IMR-90 (cell line): Measurements from ENCODE around the gene PIEZO1. TPM values are rescaled to one million over a fixed set of nuclear protein-coding genes. Genes with fewer than 3 reads are reported as not detected.

Experiments used
- ATAC-seq: fragments of 200-7000 bp; cut with Tn5 transposase; 2 replicates; pipeline ENCODE4 v1.9.1; 2020; ENCODE audit warnings: low read depth, mild to moderate bottlenecking, moderate library complexity
- BruUV-seq: library from RNA; stranded (reverse); fragments of 400-500 nt; replicated peaks from 2 replicates; lab custom pipeline; 2021; lab: Mats Ljungman, UMichigan
- CTCF ChIA-PET: fragments of 300-600 bp; formaldehyde crosslinking; extraction: SDS; loops from one replicate; lab custom pipeline; 2021; ENCODE audit warnings: antibody characterized with exemption; lab: Yijun Ruan, JAX
- POLR2A ChIA-PET: fragments of 300-600 bp; sonication (Branson Sonifier 250); formaldehyde crosslinking; loops from one replicate; lab custom pipeline; 2022; ENCODE audit warnings: antibody characterized with exemption; ENCODE audit not compliant: unreplicated experiment; lab: Charles Lee
- DNase-seq: peaks from one replicate; pipeline ENCODE4 v3.0.0; 2013
- H2AFZ ChIP-seq: replicated peaks from 2 replicates; pipeline ENCODE3; 2013; ENCODE audit warnings: low read length, mild to moderate bottlenecking; ENCODE audit not compliant: poor library complexity
- H2AK5ac ChIP-seq: 2 replicates; pipeline ENCODE4 v1.6.1; 2013; ENCODE audit warnings: low read depth, low read length, inconsistent platforms
- H2AK9ac ChIP-seq: replicated peaks from 2 replicates; pipeline ENCODE3; 2013; ENCODE audit warnings: mild to moderate bottlenecking, low read depth, low read length, moderate library complexity; ENCODE audit not compliant: poor library complexity
- H2BK120ac ChIP-seq: 2 replicates; pipeline ENCODE4 v1.6.1; 2013; ENCODE audit warnings: low read depth, low read length, inconsistent platforms
- H2BK15ac ChIP-seq: 3 replicates; pipeline ENCODE4 v1.6.1; 2013; ENCODE audit warnings: low read depth, low read length, inconsistent platforms
- H2BK20ac ChIP-seq: 2 replicates; pipeline ENCODE4 v1.6.1; 2013; ENCODE audit warnings: low read depth, mild to moderate bottlenecking, inconsistent platforms, low read length, moderate library complexity
- H2BK5ac ChIP-seq: 2 replicates; pipeline ENCODE4 v1.6.1; 2013; ENCODE audit warnings: mild to moderate bottlenecking, low read depth, low read length, inconsistent platforms; ENCODE audit not compliant: poor library complexity, severe bottlenecking
- H3K14ac ChIP-seq: replicated peaks from 2 replicates; pipeline ENCODE4 v1.6.1; 2013; ENCODE audit warnings: low read depth, low read length, inconsistent platforms
- H3K18ac ChIP-seq: 2 replicates; pipeline ENCODE4 v1.6.1; 2013; ENCODE audit warnings: low read depth, low read length, control low read depth
- H3K23ac ChIP-seq: 2 replicates; pipeline ENCODE4 v1.6.1; 2013; ENCODE audit warnings: low read depth, low read length, inconsistent platforms
- H3K27ac ChIP-seq: 2 replicates; pipeline ENCODE4 v1.5.1; 2013; ENCODE audit warnings: mild to moderate bottlenecking, control low read depth, low read length; ENCODE audit not compliant: insufficient read depth
- H3K27me3 ChIP-seq: 2 replicates; pipeline ENCODE4 v1.6.1; 2013; ENCODE audit warnings: low read length; ENCODE audit not compliant: control insufficient read depth, insufficient read depth
- H3K36me3 ChIP-seq: 2 replicates; pipeline ENCODE4 v1.6.1; 2013; ENCODE audit warnings: low read length, mixed read lengths; ENCODE audit not compliant: control insufficient read depth, insufficient read depth
- H3K4ac ChIP-seq: 2 replicates; pipeline ENCODE4 v1.6.1; 2013; ENCODE audit warnings: low read depth, low read length, inconsistent platforms
- H3K4me1 ChIP-seq: 2 replicates; pipeline ENCODE4 v1.6.1; 2013; ENCODE audit warnings: low read length, mixed read lengths; ENCODE audit not compliant: control insufficient read depth, insufficient read depth
- H3K4me2 ChIP-seq: 2 replicates; pipeline ENCODE4 v1.6.1; 2013; ENCODE audit warnings: low read depth, mild to moderate bottlenecking, control low read depth, low read length, moderate library complexity
- H3K4me3 ChIP-seq: 2 replicates; pipeline ENCODE4 v1.5.1; 2013; ENCODE audit warnings: low read depth, mild to moderate bottlenecking, control low read depth, low read length, moderate library complexity; ENCODE audit not compliant: insufficient read depth
- H3K56ac ChIP-seq: 2 replicates; pipeline ENCODE4 v1.6.1; 2013; ENCODE audit warnings: low read length, inconsistent platforms; ENCODE audit not compliant: insufficient read depth; ENCODE audit errors: extremely low read depth
- H3K79me1 ChIP-seq, 2 experiments: 2 replicates each; pipeline ENCODE4 v1.6.1; 2013; ENCODE audit warnings: low read length in 2 of 2, inconsistent platforms in 1 of 2, low read depth in 1 of 2
- H3K9ac ChIP-seq: 2 replicates; pipeline ENCODE4 v1.6.1; 2013; ENCODE audit warnings: low read depth, low read length, control low read depth
- H3K9me1 ChIP-seq: 2 replicates; pipeline ENCODE4 v1.6.1; 2013; ENCODE audit warnings: low read length, inconsistent platforms; ENCODE audit not compliant: insufficient read depth
- H3K9me3 ChIP-seq: 2 replicates; pipeline ENCODE4 v1.6.1; 2013; ENCODE audit warnings: low read length; ENCODE audit not compliant: control insufficient read depth, insufficient read depth
- H4K20me1 ChIP-seq: 2 replicates; pipeline ENCODE4 v1.6.1; 2013; ENCODE audit warnings: low read length, inconsistent platforms; ENCODE audit not compliant: insufficient read depth
- H4K5ac ChIP-seq: 2 replicates; pipeline ENCODE4 v1.6.1; 2013; ENCODE audit warnings: mild to moderate bottlenecking, low read depth, low read length, control low read depth
- H4K8ac ChIP-seq, 2 experiments: 2 replicates each; pipeline ENCODE4 v1.6.1; 2013; ENCODE audit warnings: low read depth in 2 of 2, low read length in 2 of 2, control low read depth in 1 of 2, inconsistent platforms in 1 of 2
- H4K91ac ChIP-seq: 2 replicates; pipeline ENCODE4 v1.6.1; 2013; ENCODE audit warnings: low read depth, low read length, inconsistent platforms; ENCODE audit not compliant: insufficient read depth
- MAZ ChIP-seq: IDR thresholded peaks from 2 replicates; pipeline ENCODE4 v1.6.1; 2012; ENCODE audit warnings: low read depth, mild to moderate bottlenecking, low read length, improper control_type of control experiment, moderate library complexity, borderline replicate concordance
- MXI1 ChIP-seq: IDR thresholded peaks from 2 replicates; pipeline ENCODE4 v1.6.1; 2012; ENCODE audit warnings: low read depth, mild to moderate bottlenecking, low read length, moderate library complexity, borderline replicate concordance
- POLR2A ChIP-seq: IDR thresholded peaks from 2 replicates; pipeline ENCODE4 v1.6.1; 2012; ENCODE audit warnings: mild to moderate bottlenecking, low read depth, low read length
- SMC3 ChIP-seq: fragments of 150-350 bp; IDR thresholded peaks from 2 replicates; pipeline ENCODE4 v1.6.1; 2016; ENCODE audit warnings: low read depth, mild to moderate bottlenecking, antibody characterized with exemption, low read length, moderate library complexity
- WGBS, 2 experiments: methylation state at CpG; one replicate each; pipeline versions ENCODE4 v1.1.5 to v1.1.7; 2013; ENCODE audit warnings: missing lambda C conversion rate in 2 of 2; ENCODE audit not compliant: insufficient read length in 1 of 2; ENCODE audit errors: extremely low coverage in 2 of 2; 5-methylcytosine and 5-hydroxymethylcytosine counted together
- dilution Hi-C: fragments of 300-500 bp; cut with HindIII; formaldehyde crosslinking; loops from one replicate; pipeline ENCODE4 v1.14.3; 2018; ENCODE audit warnings: low sequenced_read_pairs; ENCODE audit not compliant: unreplicated experiment
- in situ Hi-C: fragments of 300-500 bp; cut with MboI; formaldehyde crosslinking; loops from 3 replicates; pipeline ENCODE4 v1.14.3; 2019; ENCODE audit warnings: low sequenced_read_pairs, inconsistent platforms, mixed read lengths
- intact Hi-C: fragments of 100-400 bp; cut with micrococcal nuclease; formaldehyde crosslinking; loops from 2 replicates; pipeline ENCODE4 v1.10.0; 2022
- polyA plus RNA-seq, 3 experiments: library from polyadenylated mRNA; depleted of rRNA; stranded (reverse); fragments of >200 nt; gene quantifications; 2 replicates each; pipeline ENCODE4 v1.2.3, GENCODE V29; 2012; ENCODE audit warnings: low replicate concordance in 1 of 3
- total RNA-seq: library from RNA; depleted of rRNA; stranded (reverse); fragments of >200 nt; gene quantifications from 2 replicates; pipeline ENCODE4 v1.2.3, GENCODE V29; 2012
- TF ChIP-seq, protein P1 (sequence below): fragments of 150-350 bp; IDR thresholded peaks from 2 replicates; pipeline ENCODE4 v1.6.1; 2017; ENCODE audit warnings: mild to moderate bottlenecking, antibody characterized with exemption, low read length, low read depth
- TF ChIP-seq, protein P2 (sequence below): conservative IDR thresholded peaks from 2 replicates; pipeline ENCODE4 v1.5.1; 2012; ENCODE audit warnings: mild to moderate bottlenecking, low read depth, low read length, improper control_type of control experiment

PIEZO1 gene
- total and polyA plus RNA-seq, 2 of the 4 experiments (the other 2 are of a cell fraction) = 36.2 to 372 TPM

DNA sequence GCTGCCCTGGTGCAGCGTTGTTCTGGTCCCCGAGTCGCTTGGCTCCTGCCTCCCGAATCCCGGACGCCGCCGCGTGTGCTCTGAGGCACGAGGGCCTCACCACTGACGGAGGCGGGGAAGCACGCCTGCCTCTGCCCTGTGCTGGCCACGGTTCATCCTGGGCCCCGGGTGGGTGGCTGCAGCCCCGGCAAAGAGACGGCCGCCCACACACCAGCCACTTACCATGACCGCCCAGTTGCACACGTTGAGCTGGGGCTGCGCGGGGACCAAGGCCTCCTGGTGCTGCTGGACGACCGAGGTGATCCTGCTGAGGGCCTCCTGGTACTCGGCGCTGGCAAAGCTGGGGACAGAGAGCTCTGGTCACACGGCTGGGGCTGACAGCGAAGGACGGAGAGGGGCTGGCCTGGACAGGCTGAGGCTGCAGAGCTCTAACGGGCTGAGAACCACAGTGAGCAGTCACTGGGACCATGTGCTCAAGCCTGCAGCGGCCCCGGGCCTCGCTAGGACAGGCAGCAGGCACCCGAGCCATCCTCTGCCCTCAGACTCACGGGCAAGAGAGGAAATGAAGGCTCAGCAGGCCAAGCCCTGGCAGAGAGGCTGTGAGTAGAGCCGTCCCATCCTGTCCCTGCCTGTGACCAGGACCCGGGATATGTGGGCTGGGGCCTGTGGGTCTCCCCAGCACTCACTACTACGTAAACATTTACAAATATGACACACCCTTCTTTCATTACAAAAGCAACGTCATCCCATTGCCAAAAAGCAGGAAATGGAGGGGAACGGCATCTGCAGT is 33.0 kb upstream of the PIEZO1 start:
- peak overlapping the region; percentile 72 for H2AK5ac ChIP-seq
- H4K8ac ChIP-seq = peak overlapping the region; percentile 57 to 84; a peak in 3 of 4 replicates
- H4K91ac ChIP-seq = peak overlapping the region; percentile 71
- no peaks in the 10 kb centered on the region for H3K27me3 ChIP-seq
- H3K36me3 ChIP-seq = peaks cover 11% of the 10 kb centered on the region; the same call in 1 of the 2 replicates
- H3K9me1 ChIP-seq = peaks cover 5% of the 10 kb centered on the region
- peaks cover 12% of the 10 kb centered on the region for H3K4me1 ChIP-seq
- in situ Hi-C loops = no loop called here
- ATAC-seq (peak; percentile 68), DNase-seq (peak; percentile 70)
- H2BK120ac ChIP-seq = peak overlapping the region; percentile 21; the same call in 1 of the 2 replicates
- peak overlapping the region; percentile 3; the same call in 1 of the 2 replicates for H3K9ac ChIP-seq
- H2BK5ac ChIP-seq = peak overlapping the region; percentile 22
- H2AK9ac ChIP-seq = peak overlapping the region; percentile 88
- no peaks in the 10 kb centered on the region for H4K20me1 ChIP-seq
- H3K4me3 ChIP-seq = no peak overlapping the region
- peak overlapping the region; percentile 30 for H3K27ac ChIP-seq
- no TSS peak for BruUV-seq
- H3K79me1 ChIP-seq = no peaks in the 10 kb centered on the region; a peak in 1 of 4 replicates
- no peak overlapping the region; the same call in 1 of the 2 replicates for H3K18ac ChIP-seq
- peak overlapping the region; percentile 75 for H3K4ac ChIP-seq
- peak overlapping the region; percentile 87 for H2AFZ ChIP-seq
- peak overlapping the region; percentile 0; the same call in 1 of the 2 replicates for H4K5ac ChIP-seq
- H2BK15ac ChIP-seq = no peak overlapping the region
- 45% methylated on average over 26 of the region's 40 CpGs; no CpG with 5 or more reads in 1 of the 2 experiments for WGBS, 2 experiments
- intact Hi-C loops = loop anchor here (1.0 kb wide), 1 partner anchor 349 kb away; no protein-coding TSS in a partner anchor
- H3K23ac ChIP-seq = peak overlapping the region; percentile 46
- peak overlapping the region; percentile 42 for H3K4me2 ChIP-seq
- peak overlapping the region; percentile 10 for H3K14ac ChIP-seq
- POLR2A ChIA-PET = no interaction called here
- no peak overlapping the region for H3K56ac ChIP-seq
- TF ChIP-seq MAZ = peak; percentile 32; the same call in 1 of the 2 replicates
- 0 out of 2 replicates have a peak, but pooled peaks have one; percentile 18 for TF ChIP-seq MXI1
- TF ChIP-seq, protein P1, sequence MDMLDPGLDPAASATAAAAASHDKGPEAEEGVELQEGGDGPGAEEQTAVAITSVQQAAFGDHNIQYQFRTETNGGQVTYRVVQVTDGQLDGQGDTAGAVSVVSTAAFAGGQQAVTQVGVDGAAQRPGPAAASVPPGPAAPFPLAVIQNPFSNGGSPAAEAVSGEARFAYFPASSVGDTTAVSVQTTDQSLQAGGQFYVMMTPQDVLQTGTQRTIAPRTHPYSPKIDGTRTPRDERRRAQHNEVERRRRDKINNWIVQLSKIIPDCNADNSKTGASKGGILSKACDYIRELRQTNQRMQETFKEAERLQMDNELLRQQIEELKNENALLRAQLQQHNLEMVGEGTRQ = no peak
- peak; percentile 48; the same call in 1 of the 2 replicates for TF ChIP-seq POLR2A
- TF ChIP-seq, protein P2, sequence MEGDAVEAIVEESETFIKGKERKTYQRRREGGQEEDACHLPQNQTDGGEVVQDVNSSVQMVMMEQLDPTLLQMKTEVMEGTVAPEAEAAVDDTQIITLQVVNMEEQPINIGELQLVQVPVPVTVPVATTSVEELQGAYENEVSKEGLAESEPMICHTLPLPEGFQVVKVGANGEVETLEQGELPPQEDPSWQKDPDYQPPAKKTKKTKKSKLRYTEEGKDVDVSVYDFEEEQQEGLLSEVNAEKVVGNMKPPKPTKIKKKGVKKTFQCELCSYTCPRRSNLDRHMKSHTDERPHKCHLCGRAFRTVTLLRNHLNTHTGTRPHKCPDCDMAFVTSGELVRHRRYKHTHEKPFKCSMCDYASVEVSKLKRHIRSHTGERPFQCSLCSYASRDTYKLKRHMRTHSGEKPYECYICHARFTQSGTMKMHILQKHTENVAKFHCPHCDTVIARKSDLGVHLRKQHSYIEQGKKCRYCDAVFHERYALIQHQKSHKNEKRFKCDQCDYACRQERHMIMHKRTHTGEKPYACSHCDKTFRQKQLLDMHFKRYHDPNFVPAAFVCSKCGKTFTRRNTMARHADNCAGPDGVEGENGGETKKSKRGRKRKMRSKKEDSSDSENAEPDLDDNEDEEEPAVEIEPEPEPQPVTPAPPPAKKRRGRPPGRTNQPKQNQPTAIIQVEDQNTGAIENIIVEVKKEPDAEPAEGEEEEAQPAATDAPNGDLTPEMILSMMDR = no peak
- no peak for TF ChIP-seq SMC3
- CTCF ChIA-PET = no interaction called here
- dilution Hi-C loops = no loop called here
- H2BK20ac ChIP-seq = peak overlapping the region; percentile 9; the same call in 1 of the 2 replicates
- H3K9me3 ChIP-seq = no peaks in the 10 kb centered on the region
